Measurements from ENCODE around the gene CMIP.

Gene CMIP

GRCh38 chr16:81616321-81617020 lies 171.9 kb downstream of the CMIP start:
- no peaks in the 10 kb centered on the region for H3K27me3 Mint-ChIP-seq
- H3K9me3 Mint-ChIP-seq (ENCODE audit: low read depth) = no peaks in the 10 kb centered on the region
- H3K4me3 Mint-ChIP-seq = peak overlapping the region; percentile 58
- H3K27ac Mint-ChIP-seq = peak overlapping the region; percentile 87
- no peaks in the 10 kb centered on the region for H3K36me3 Mint-ChIP-seq
- H3K4me1 Mint-ChIP-seq (ENCODE audit: low read depth) = peaks cover 12% of the 10 kb centered on the region

- Mint-ChIP-seq H3K27me3 (no peaks in the 10 kb centered on the region), H3K4me3 (peak overlapping the region; percentile 58), H3K9me3 (ENCODE audit: low read depth) (no peaks in the 10 kb centered on the region), H3K36me3 (no peaks in the 10 kb centered on the region), H3K27ac (peak overlapping the region; percentile 87), H3K4me1 (ENCODE audit: low read depth) (peaks cover 12% of the 10 kb centered on the region)
These were observed 172.4 kb downstream of the CMIP start for GRCh38 chr16:81617021-81617346.

GRCh38 chr16:81618187-81618586 lies 173.6 kb downstream of the CMIP start:
- no peaks in the 10 kb centered on the region for H3K27me3 Mint-ChIP-seq
- peaks cover 12% of the 10 kb centered on the region for H3K4me1 Mint-ChIP-seq (ENCODE audit: low read depth)
- no peak overlapping the region for H3K4me3 Mint-ChIP-seq
- H3K9me3 Mint-ChIP-seq (ENCODE audit: low read depth) = no peaks in the 10 kb centered on the region
- no peaks in the 10 kb centered on the region for H3K36me3 Mint-ChIP-seq
- H3K27ac Mint-ChIP-seq = no peak overlapping the region

GRCh38 chr16:81618661-81619060 lies 174.1 kb downstream of the CMIP start:
- H3K36me3 Mint-ChIP-seq = no peaks in the 10 kb centered on the region
- no peak overlapping the region for H3K27ac Mint-ChIP-seq
- H3K9me3 Mint-ChIP-seq (ENCODE audit: low read depth) = no peaks in the 10 kb centered on the region
- peaks cover 16% of the 10 kb centered on the region for H3K4me1 Mint-ChIP-seq (ENCODE audit: low read depth)
- H3K27me3 Mint-ChIP-seq = no peaks in the 10 kb centered on the region
- H3K4me3 Mint-ChIP-seq = no peak overlapping the region

- Mint-ChIP-seq H3K4me3 (no peak overlapping the region), H3K9me3 (ENCODE audit: low read depth) (no peaks in the 10 kb centered on the region), H3K27ac (no peak overlapping the region), H3K27me3 (no peaks in the 10 kb centered on the region), H3K4me1 (ENCODE audit: low read depth) (peaks cover 17% of the 10 kb centered on the region), H3K36me3 (no peaks in the 10 kb centered on the region)
These were observed 175.4 kb downstream of the CMIP start for GRCh38 chr16:81620029-81620428.

- H3K4me1 Mint-ChIP-seq (ENCODE audit: low read depth) = peaks cover 19% of the 10 kb centered on the region
- H3K4me3 Mint-ChIP-seq = no peak overlapping the region
- no peaks in the 10 kb centered on the region for H3K27me3 Mint-ChIP-seq
- H3K27ac Mint-ChIP-seq = no peak overlapping the region
- H3K9me3 Mint-ChIP-seq (ENCODE audit: low read depth) = no peaks in the 10 kb centered on the region
- no peaks in the 10 kb centered on the region for H3K36me3 Mint-ChIP-seq
These were observed 176.2 kb downstream of the CMIP start for GRCh38 chr16:81620796-81621195.

- Mint-ChIP-seq H3K27me3 (no peaks in the 10 kb centered on the region), H3K4me3 (no peak overlapping the region), H3K27ac (no peak overlapping the region), H3K36me3 (no peaks in the 10 kb centered on the region), H3K9me3 (ENCODE audit: low read depth) (no peaks in the 10 kb centered on the region), H3K4me1 (ENCODE audit: low read depth) (peaks cover 15% of the 10 kb centered on the region)
These were observed 176.9 kb downstream of the CMIP start for GRCh38 chr16:81621496-81621895.

GRCh38 chr16:81623365-81624102 lies 178.9 kb downstream of the CMIP start:
- Mint-ChIP-seq H3K36me3 (no peaks in the 10 kb centered on the region), H3K4me1 (ENCODE audit: low read depth) (peaks cover 7% of the 10 kb centered on the region), H3K27me3 (no peaks in the 10 kb centered on the region), H3K9me3 (ENCODE audit: low read depth) (no peaks in the 10 kb centered on the region), H3K27ac (peak overlapping the region; percentile 7), H3K4me3 (no peak overlapping the region)

GRCh38 chr16:81624403-81624759 lies 179.8 kb downstream of the CMIP start:
- Mint-ChIP-seq H3K4me1 (ENCODE audit: low read depth) (peaks cover 10% of the 10 kb centered on the region), H3K4me3 (no peak overlapping the region), H3K36me3 (no peaks in the 10 kb centered on the region), H3K27ac (no peak overlapping the region), H3K27me3 (no peaks in the 10 kb centered on the region), H3K9me3 (ENCODE audit: low read depth) (no peaks in the 10 kb centered on the region)

GRCh38 chr16:81624760-81625543 lies 180.3 kb downstream of the CMIP start:
- H3K36me3 Mint-ChIP-seq = no peaks in the 10 kb centered on the region
- H3K27ac Mint-ChIP-seq = no peak overlapping the region
- peaks cover 14% of the 10 kb centered on the region for H3K4me1 Mint-ChIP-seq (ENCODE audit: low read depth)
- no peaks in the 10 kb centered on the region for H3K27me3 Mint-ChIP-seq
- H3K9me3 Mint-ChIP-seq (ENCODE audit: low read depth) = no peaks in the 10 kb centered on the region
- H3K4me3 Mint-ChIP-seq = no peak overlapping the region

GRCh38 chr16:81625544-81626153 lies 181.0 kb downstream of the CMIP start:
- peaks cover 20% of the 10 kb centered on the region for H3K4me1 Mint-ChIP-seq (ENCODE audit: low read depth)
- no peaks in the 10 kb centered on the region for H3K9me3 Mint-ChIP-seq (ENCODE audit: low read depth)
- H3K4me3 Mint-ChIP-seq = no peak overlapping the region
- H3K36me3 Mint-ChIP-seq = no peaks in the 10 kb centered on the region
- H3K27me3 Mint-ChIP-seq = no peaks in the 10 kb centered on the region
- H3K27ac Mint-ChIP-seq = no peak overlapping the region

- H3K36me3 Mint-ChIP-seq = no peaks in the 10 kb centered on the region
These were observed 181.6 kb downstream of the CMIP start for GRCh38 chr16:81626181-81626674.

GRCh38 chr16:81627024-81627423 lies 182.4 kb downstream of the CMIP start:
- Mint-ChIP-seq H3K27ac (no peak overlapping the region), H3K4me1 (ENCODE audit: low read depth) (peaks cover 34% of the 10 kb centered on the region), H3K4me3 (no peak overlapping the region), H3K36me3 (no peaks in the 10 kb centered on the region), H3K27me3 (no peaks in the 10 kb centered on the region), H3K9me3 (ENCODE audit: low read depth) (no peaks in the 10 kb centered on the region)

More at GRCh38 chr16:81626181-81626674, 181.6 kb downstream of the CMIP start:
- no peak overlapping the region for H3K27ac Mint-ChIP-seq
- H3K4me3 Mint-ChIP-seq = no peak overlapping the region
- H3K27me3 Mint-ChIP-seq = no peaks in the 10 kb centered on the region
- no peaks in the 10 kb centered on the region for H3K9me3 Mint-ChIP-seq (ENCODE audit: low read depth)
- H3K4me1 Mint-ChIP-seq (ENCODE audit: low read depth) = peaks cover 26% of the 10 kb centered on the region

- H3K27ac Mint-ChIP-seq = no peak overlapping the region
- H3K4me1 Mint-ChIP-seq (ENCODE audit: low read depth) = peaks cover 41% of the 10 kb centered on the region
- H3K36me3 Mint-ChIP-seq = no peaks in the 10 kb centered on the region
- H3K9me3 Mint-ChIP-seq (ENCODE audit: low read depth) = no peaks in the 10 kb centered on the region
- H3K27me3 Mint-ChIP-seq = no peaks in the 10 kb centered on the region
- no peak overlapping the region for H3K4me3 Mint-ChIP-seq
These were observed 183.2 kb downstream of the CMIP start for GRCh38 chr16:81627729-81628244.
